ENCODE results near the gene ATAD5. TPM values are rescaled to one million over a fixed set of nuclear protein-coding genes. Genes with fewer than 3 reads are reported as not detected.
"Not testable (repeated sequence)": the region's sequence is repeated elsewhere in the genome, so short reads cannot be mapped to it uniquely, and the experiment has no call there.

Gene ATAD5
- total RNA-seq, 6 experiments from 2014 or later, result 2.2 to 4.7 (median 4.0) TPM

DNA sequence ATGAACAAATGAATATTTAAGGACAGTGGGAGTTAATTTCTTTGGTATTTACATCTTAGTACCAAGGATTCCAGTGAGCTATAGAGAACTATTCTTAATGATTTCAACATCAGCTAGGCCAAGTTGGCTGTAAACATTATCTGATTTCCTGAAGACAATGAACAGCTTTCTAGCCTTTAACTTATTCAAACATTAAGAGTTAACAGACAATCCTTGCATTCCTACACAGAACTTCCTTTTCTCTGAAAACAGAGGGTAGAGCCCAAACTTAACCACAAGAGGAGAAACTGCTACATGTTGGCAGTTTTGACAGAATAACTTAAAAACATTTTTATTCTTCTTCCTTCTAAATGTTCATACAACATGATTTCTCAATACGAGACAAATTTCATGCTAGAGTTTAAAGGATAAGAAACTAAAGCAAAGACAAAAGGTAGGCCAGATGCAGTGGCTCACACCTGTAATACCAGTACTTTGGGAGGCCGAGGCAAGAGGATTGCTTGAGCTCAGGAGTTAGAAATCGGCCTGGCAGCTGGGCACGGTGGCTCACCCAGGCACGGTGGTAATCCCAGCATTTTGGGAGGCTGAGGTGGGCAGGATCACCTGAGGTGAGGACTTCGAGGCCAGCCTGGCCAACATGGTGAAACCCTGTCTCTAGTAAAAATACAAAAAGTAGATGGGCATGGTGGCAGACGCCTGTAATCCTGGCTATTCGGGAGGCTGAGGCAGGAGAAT is 11.6 kb upstream of the ATAD5 start:
- Mint-ChIP-seq H3K9me3 (no peaks in the 10 kb centered on the region), H3K27ac (peak overlapping the region; percentile 61), H3K27me3 (ENCODE audit: insufficient read depth) (no peaks in the 10 kb centered on the region; the same call in 1 of the 2 replicates), H3K36me3 (ENCODE audit: low read depth) (no peaks in the 10 kb centered on the region), H3K4me1 (ENCODE audit: low read depth) (peaks cover 33% of the 10 kb centered on the region), H3K4me3 (no peak overlapping the region; the same call in 1 of the 2 replicates)
- DNase-seq, result no peak
- TF ChIP-seq, protein P1, sequence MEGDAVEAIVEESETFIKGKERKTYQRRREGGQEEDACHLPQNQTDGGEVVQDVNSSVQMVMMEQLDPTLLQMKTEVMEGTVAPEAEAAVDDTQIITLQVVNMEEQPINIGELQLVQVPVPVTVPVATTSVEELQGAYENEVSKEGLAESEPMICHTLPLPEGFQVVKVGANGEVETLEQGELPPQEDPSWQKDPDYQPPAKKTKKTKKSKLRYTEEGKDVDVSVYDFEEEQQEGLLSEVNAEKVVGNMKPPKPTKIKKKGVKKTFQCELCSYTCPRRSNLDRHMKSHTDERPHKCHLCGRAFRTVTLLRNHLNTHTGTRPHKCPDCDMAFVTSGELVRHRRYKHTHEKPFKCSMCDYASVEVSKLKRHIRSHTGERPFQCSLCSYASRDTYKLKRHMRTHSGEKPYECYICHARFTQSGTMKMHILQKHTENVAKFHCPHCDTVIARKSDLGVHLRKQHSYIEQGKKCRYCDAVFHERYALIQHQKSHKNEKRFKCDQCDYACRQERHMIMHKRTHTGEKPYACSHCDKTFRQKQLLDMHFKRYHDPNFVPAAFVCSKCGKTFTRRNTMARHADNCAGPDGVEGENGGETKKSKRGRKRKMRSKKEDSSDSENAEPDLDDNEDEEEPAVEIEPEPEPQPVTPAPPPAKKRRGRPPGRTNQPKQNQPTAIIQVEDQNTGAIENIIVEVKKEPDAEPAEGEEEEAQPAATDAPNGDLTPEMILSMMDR (IDR thresholded peaks at IDR 0.05), result no peak

DNA sequence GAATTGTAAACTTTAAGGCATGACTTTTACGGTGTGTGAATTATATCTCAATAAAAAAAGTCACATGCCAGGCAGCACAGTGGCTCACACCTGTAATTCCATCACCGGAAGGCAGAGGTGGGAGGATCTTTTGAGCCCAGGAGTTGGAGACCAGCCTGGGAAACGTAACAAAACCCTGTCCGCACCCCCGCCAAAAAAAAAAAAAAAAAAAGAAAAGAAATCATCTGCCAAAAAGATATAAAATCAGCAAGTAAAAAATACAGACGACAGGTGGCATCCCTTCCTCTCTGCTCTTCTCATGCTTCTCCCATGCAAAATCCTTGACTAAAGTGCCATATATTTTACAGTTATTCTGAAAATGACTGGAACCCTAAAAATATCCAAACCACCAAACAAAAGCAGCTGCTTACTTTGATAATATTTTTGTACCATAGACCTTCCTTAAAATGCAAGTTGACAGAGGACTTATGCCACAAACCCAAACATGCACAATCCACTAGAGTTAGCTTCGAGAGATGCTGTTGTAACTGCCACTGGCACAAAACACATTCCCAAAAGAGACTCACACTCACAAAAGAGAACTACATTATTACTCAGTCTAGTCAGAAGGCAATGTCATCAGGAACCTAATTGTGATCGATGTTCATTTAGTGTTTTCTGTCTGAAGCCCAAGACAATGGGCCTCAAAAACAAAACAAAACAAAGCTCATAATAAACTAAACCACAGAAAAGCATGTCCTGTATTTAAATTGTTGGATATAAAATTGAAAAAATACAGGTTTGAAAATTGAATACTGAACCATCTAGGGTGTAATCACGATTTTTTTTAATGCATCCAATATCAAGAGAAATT is 9.7 kb upstream of the ATAD5 start:
- no peak for DNase-seq
- Mint-ChIP-seq H3K27ac (no peak overlapping the region; the same call in 1 of the 2 replicates), H3K4me1 (ENCODE audit: low read depth) (peaks cover 33% of the 10 kb centered on the region), H3K36me3 (ENCODE audit: low read depth) (no peaks in the 10 kb centered on the region), H3K9me3 (no peaks in the 10 kb centered on the region), H3K4me3 (0 out of 2 replicates have a peak overlapping the region, but pooled peaks have one; percentile 6), H3K27me3 (ENCODE audit: insufficient read depth) (no peaks in the 10 kb centered on the region; the same call in 1 of the 2 replicates)
- TF ChIP-seq, protein P1 (IDR thresholded peaks at IDR 0.05), result no peak

DNA sequence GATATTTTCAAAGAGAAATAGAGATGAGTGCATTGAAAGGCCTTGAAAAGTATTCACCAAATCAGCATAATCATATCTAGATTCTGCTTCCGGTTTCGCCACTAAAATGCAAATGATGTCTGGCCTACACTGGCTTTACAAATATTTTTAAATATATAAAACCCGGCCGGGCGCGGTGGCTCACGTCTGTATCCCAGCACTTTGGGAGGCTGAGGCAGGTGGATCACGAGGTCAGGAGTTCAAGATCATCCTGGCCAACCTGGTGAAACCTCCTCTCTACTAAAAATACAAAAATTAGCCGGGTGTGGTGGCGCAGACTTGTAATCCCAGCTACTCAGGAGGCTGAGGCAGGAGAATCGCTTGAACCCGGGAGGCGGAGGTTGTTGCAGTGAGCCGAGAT is 8.8 kb upstream of the ATAD5 start:
- not testable (repeated sequence) for H3K9me3 Mint-ChIP-seq; H3K36me3 Mint-ChIP-seq (ENCODE audit: low read depth); H3K27me3 Mint-ChIP-seq (ENCODE audit: insufficient read depth); H3K27ac Mint-ChIP-seq; DNase-seq; H3K4me3 Mint-ChIP-seq
- peaks cover 33% of the 10 kb centered on the region for H3K4me1 Mint-ChIP-seq (ENCODE audit: low read depth)

DNA sequence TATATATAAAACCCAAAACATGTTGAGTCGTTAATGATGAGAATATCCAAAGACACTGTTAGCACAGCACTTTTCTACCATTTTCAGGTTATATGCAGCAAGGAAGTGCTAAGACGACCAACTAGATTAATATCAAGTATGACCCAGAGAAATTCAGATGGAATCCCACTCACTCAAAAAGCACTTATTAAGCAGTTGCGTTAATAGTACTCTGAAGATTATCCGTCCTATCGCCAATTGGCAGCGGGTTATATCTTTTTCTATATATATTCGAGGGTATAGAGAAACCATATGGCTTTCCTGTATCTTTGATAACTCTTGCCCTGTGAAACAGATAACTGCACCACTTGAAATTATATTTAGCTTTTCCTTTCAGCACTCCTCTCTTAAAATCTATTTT is 8.3 kb upstream of the ATAD5 start:
- DNase-seq, result no peak
- H3K4me3 Mint-ChIP-seq, result peak overlapping the region; percentile 94
- H3K36me3 Mint-ChIP-seq (ENCODE audit: low read depth), result no peaks in the 10 kb centered on the region
- no peaks in the 10 kb centered on the region; the same call in 1 of the 2 replicates for H3K27me3 Mint-ChIP-seq (ENCODE audit: insufficient read depth)
- peak overlapping the region; percentile 72; the same call in 1 of the 2 replicates for H3K27ac Mint-ChIP-seq
- TF ChIP-seq, protein P1 (IDR thresholded peaks at IDR 0.05), result no peak
- H3K4me1 Mint-ChIP-seq (ENCODE audit: low read depth), result peaks cover 33% of the 10 kb centered on the region
- H3K9me3 Mint-ChIP-seq, result no peaks in the 10 kb centered on the region

DNA sequence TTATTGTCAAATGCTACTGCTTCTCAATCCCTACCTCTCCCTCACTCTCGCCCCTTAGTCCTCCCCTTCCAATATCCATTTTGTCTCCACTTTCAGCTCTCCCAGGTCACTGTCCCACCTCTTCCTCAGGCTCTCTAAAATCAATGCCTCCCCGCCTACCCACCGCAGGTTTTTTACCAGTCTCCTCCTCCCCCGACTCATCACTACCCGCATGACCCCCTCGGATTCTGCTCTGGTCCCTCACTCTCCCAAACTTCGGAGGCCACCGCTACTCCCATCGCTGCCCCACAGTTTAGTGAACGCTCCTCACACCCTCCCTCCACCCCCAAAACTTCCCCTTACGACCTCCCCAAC is 7.8 kb upstream of the ATAD5 start:
- peak overlapping the region; percentile 72 for H3K27ac Mint-ChIP-seq
- TF ChIP-seq, protein P1 (IDR thresholded peaks at IDR 0.05), result no peak
- H3K36me3 Mint-ChIP-seq (ENCODE audit: low read depth), result no peaks in the 10 kb centered on the region
- H3K27me3 Mint-ChIP-seq (ENCODE audit: insufficient read depth), result no peaks in the 10 kb centered on the region; the same call in 1 of the 2 replicates
- no peak for DNase-seq
- H3K4me1 Mint-ChIP-seq (ENCODE audit: low read depth), result peaks cover 33% of the 10 kb centered on the region
- peak overlapping the region; percentile 94 for H3K4me3 Mint-ChIP-seq
- no peaks in the 10 kb centered on the region for H3K9me3 Mint-ChIP-seq
